Measurements from ENCODE around the gene PCSK2.

Gene PCSK2

DNA sequence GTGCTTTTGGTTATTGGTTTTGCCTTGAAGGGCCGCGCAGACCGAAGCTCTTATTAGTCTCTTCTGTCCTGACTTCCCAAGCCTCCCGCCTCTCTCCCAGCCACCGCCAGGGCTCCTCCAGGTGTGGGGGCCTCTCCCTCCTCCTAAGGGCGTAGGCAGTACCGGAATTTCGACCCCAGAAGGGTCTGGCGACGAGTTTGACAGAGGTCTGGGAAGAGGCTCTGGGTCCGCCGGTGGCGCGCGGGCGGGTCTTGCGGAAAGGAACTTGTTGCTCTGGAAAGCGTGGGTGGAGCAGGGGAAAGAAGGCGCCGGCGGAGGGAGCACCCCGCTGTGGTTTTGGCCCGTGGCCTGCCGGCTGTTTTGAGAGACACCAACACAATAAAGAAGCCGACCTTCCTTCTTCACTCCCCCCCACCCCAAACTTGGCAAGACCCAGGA, 1.8 kb downstream of the PCSK2 start:
- H3K4me3 ChIP-seq (ENCODE audit: low read length), result no peak overlapping the region

DNA sequence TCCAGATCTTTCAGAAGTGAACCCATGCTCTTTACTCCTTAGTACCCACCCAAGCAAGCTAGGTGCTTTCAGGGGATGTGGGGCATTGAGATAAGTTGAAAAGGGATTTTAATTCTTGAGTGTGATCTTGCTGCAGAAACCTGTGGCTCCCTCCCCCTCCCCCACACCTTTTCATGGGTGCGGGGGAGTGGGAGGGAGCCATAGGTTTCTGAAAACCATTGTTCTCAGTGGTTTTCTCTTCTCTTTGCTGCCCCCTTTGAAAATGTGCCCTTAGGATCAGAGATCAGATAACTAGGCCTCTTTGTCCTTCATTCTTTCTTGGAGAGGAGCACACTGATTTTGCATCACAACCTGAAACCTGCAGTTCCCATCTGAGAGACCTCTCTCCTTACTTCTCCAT, 2.4 kb downstream of the PCSK2 start:
- Histone ChIP-seq H3K4me2 (ENCODE audit: low read depth, low read length) (no peak overlapping the region), H3K79me2 (ENCODE audit: low read length) (no peaks in the 10 kb centered on the region), H3K4me3 (ENCODE audit: low read length) (no peak overlapping the region), H3F3A (ENCODE audit: insufficient read depth, low read length) (no peaks in the 10 kb centered on the region), H3K27ac (ENCODE audit: low read length) (no peak overlapping the region), H3K9me3 (replicated peaks; ENCODE audit: insufficient read depth, low read length) (no peaks in the 10 kb centered on the region), H4K20me1 (ENCODE audit: insufficient read depth, low read length) (no peaks in the 10 kb centered on the region), H2AFZ (ENCODE audit: low read length) (no peak overlapping the region), H3K9me2 (replicated peaks; ENCODE audit: insufficient read depth, low read length) (no peaks in the 10 kb centered on the region), H3K36me3 (replicated peaks; ENCODE audit: insufficient read depth, low read length) (no peaks in the 10 kb centered on the region), H3K27me3 (replicated peaks; ENCODE audit: insufficient read depth, low read length) (no peaks in the 10 kb centered on the region), H3K9ac (ENCODE audit: low read length) (no peak overlapping the region), H3K4me1 (ENCODE audit: low read length) (no peaks in the 10 kb centered on the region)
- TF ChIP-seq EZH2 (optimal IDR thresholded peaks at IDR 0.05; ENCODE audit: low read depth, low read length) (no peak), EZH2phosphoT487 (IDR thresholded peaks at IDR 0.05; ENCODE audit: low read length) (no peak)
- TF ChIP-seq, protein P1, sequence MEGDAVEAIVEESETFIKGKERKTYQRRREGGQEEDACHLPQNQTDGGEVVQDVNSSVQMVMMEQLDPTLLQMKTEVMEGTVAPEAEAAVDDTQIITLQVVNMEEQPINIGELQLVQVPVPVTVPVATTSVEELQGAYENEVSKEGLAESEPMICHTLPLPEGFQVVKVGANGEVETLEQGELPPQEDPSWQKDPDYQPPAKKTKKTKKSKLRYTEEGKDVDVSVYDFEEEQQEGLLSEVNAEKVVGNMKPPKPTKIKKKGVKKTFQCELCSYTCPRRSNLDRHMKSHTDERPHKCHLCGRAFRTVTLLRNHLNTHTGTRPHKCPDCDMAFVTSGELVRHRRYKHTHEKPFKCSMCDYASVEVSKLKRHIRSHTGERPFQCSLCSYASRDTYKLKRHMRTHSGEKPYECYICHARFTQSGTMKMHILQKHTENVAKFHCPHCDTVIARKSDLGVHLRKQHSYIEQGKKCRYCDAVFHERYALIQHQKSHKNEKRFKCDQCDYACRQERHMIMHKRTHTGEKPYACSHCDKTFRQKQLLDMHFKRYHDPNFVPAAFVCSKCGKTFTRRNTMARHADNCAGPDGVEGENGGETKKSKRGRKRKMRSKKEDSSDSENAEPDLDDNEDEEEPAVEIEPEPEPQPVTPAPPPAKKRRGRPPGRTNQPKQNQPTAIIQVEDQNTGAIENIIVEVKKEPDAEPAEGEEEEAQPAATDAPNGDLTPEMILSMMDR (IDR thresholded peaks at IDR 0.05; ENCODE audit: low read length), result no peak
- no peak for DNase-seq

More for the DNA sequence above, 1.8 kb downstream of the PCSK2 start:
- no peaks in the 10 kb centered on the region for H3K9me3 ChIP-seq (replicated peaks; ENCODE audit: insufficient read depth, low read length)
- no peaks in the 10 kb centered on the region for H3K79me2 ChIP-seq (ENCODE audit: low read length)
- H4K20me1 ChIP-seq (ENCODE audit: insufficient read depth, low read length), result no peaks in the 10 kb centered on the region
- no peak overlapping the region for H3K9ac ChIP-seq (ENCODE audit: low read length)
- DNase-seq, result no peak
- no peaks in the 10 kb centered on the region for H3F3A ChIP-seq (ENCODE audit: insufficient read depth, low read length)
- H3K36me3 ChIP-seq (replicated peaks; ENCODE audit: insufficient read depth, low read length), result no peaks in the 10 kb centered on the region
- no peak overlapping the region for H3K4me2 ChIP-seq (ENCODE audit: low read depth, low read length)
- H3K27ac ChIP-seq (ENCODE audit: low read length), result no peak overlapping the region
- TF ChIP-seq, protein P1 (IDR thresholded peaks at IDR 0.05; ENCODE audit: low read length), result no peak
- TF ChIP-seq EZH2phosphoT487 (IDR thresholded peaks at IDR 0.05; ENCODE audit: low read length) (no peak), EZH2 (optimal IDR thresholded peaks at IDR 0.05; ENCODE audit: low read depth, low read length) (no peak)
- H3K27me3 ChIP-seq (replicated peaks; ENCODE audit: insufficient read depth, low read length), result no peaks in the 10 kb centered on the region
- no peak overlapping the region for H2AFZ ChIP-seq (ENCODE audit: low read length)
- no peaks in the 10 kb centered on the region for H3K9me2 ChIP-seq (replicated peaks; ENCODE audit: insufficient read depth, low read length)
- no peaks in the 10 kb centered on the region for H3K4me1 ChIP-seq (ENCODE audit: low read length)

DNA sequence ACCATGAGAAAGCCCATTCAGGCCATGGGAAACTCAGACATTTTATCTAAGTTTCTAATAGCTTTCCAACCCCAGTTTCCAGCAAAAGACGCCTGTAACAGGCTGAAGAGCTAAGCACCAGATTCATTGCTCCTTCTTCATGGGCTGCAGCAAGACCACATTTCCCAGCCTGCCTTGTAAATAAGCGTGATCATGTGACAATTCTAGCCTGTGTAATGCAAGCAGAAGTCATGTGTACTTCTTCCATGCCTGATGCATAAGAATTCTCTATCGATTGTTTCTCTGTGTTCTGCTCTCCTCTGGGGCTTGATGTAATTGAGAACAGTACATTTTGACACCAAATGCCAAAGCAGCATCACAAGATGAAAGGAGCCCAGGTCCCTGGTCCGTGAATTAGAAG, 6.8 kb downstream of the PCSK2 start:
- Histone ChIP-seq H2AFZ (ENCODE audit: low read length) (no peak overlapping the region), H3K27ac (ENCODE audit: low read length) (no peak overlapping the region), H3F3A (ENCODE audit: insufficient read depth, low read length) (no peaks in the 10 kb centered on the region), H3K36me3 (replicated peaks; ENCODE audit: insufficient read depth, low read length) (no peaks in the 10 kb centered on the region), H3K4me3 (ENCODE audit: low read length) (no peak overlapping the region), H3K9me2 (replicated peaks; ENCODE audit: insufficient read depth, low read length) (no peaks in the 10 kb centered on the region), H3K4me1 (ENCODE audit: low read length) (no peaks in the 10 kb centered on the region), H3K9ac (ENCODE audit: low read length) (no peak overlapping the region), H3K79me2 (ENCODE audit: low read length) (no peaks in the 10 kb centered on the region), H3K9me3 (replicated peaks; ENCODE audit: insufficient read depth, low read length) (no peaks in the 10 kb centered on the region), H3K4me2 (ENCODE audit: low read depth, low read length) (no peak overlapping the region), H4K20me1 (ENCODE audit: insufficient read depth, low read length) (no peaks in the 10 kb centered on the region), H3K27me3 (replicated peaks; ENCODE audit: insufficient read depth, low read length) (no peaks in the 10 kb centered on the region)
- DNase-seq, result no peak
- TF ChIP-seq, protein P1 (IDR thresholded peaks at IDR 0.05; ENCODE audit: low read length), result no peak
- TF ChIP-seq EZH2 (optimal IDR thresholded peaks at IDR 0.05; ENCODE audit: low read depth, low read length) (no peak), EZH2phosphoT487 (IDR thresholded peaks at IDR 0.05; ENCODE audit: low read length) (no peak)
